H1 (cell line): Measurements from ENCODE around the gene THOP1. TPM values are rescaled to one million over a fixed set of nuclear protein-coding genes. Genes with fewer than 3 reads are reported as not detected.

Experiments used
- CTCF ChIA-PET: fragments of 300-600 bp; sonication (Branson Sonifier 250); formaldehyde crosslinking; loops from one replicate; lab custom pipeline; 2021; ENCODE audit not compliant: partially characterized antibody; lab: Charles Lee
- POLR2A ChIA-PET: fragments of 300-600 bp; sonication (Branson Sonifier 250); formaldehyde crosslinking; loops from one replicate; lab custom pipeline; 2021; ENCODE audit warnings: inconsistent platforms; ENCODE audit not compliant: partially characterized antibody; lab: Charles Lee
- DNase-seq, 2 experiments: peaks; one replicate each; pipeline versions ENCODE4 v3.0.0 to v3.0.0-alpha.2; 2010 to 2022; ENCODE audit warnings: low spot score in 2 of 2, low read depth in 1 of 2, mixed read lengths in 1 of 2
- FAIRE-seq: peaks from 2 replicates; lab custom pipeline; 2011; peaks lifted over from hg19 to GRCh38; lab: Jason Lieb, UNC
- H2AFZ ChIP-seq: 2 replicates; pipeline ENCODE4 v1.8.1; 2012; ENCODE audit warnings: low read length, inconsistent platforms
- H2AK5ac ChIP-seq: 2 replicates; pipeline ENCODE4 v1.6.1; 2013; ENCODE audit warnings: low read depth, low read length
- H2BK120ac ChIP-seq: replicated peaks from 2 replicates; pipeline ENCODE3; 2013; ENCODE audit warnings: low read depth, low read length, inconsistent platforms
- H2BK12ac ChIP-seq: 2 replicates; pipeline ENCODE4 v1.6.1; 2013; ENCODE audit warnings: low read depth, low read length
- H2BK15ac ChIP-seq: 2 replicates; pipeline ENCODE4 v1.6.1; 2013; ENCODE audit warnings: low read length
- H2BK20ac ChIP-seq: 2 replicates; pipeline ENCODE4 v1.6.1; 2013; ENCODE audit warnings: low read length
- H2BK5ac ChIP-seq: 2 replicates; pipeline ENCODE4 v1.6.1; 2013; ENCODE audit warnings: low read depth, low read length
- H3K14ac ChIP-seq: 2 replicates; pipeline ENCODE4 v1.6.1; 2013; ENCODE audit warnings: inconsistent platforms; ENCODE audit not compliant: insufficient read length
- H3K18ac ChIP-seq: 2 replicates; pipeline ENCODE4 v1.6.1; 2013; ENCODE audit warnings: low read length; ENCODE audit errors: extremely low read depth
- H3K23ac ChIP-seq: 2 replicates; pipeline ENCODE4 v1.6.1; 2013; ENCODE audit warnings: inconsistent platforms; ENCODE audit not compliant: insufficient read length
- H3K23me2 ChIP-seq: 2 replicates; pipeline ENCODE4 v1.6.1; 2013; ENCODE audit warnings: low read depth, low read length
- H3K27ac ChIP-seq: 2 replicates; pipeline ENCODE4 v1.6.1; 2011; ENCODE audit warnings: low read depth, low read length, inconsistent platforms
- H3K27me3 ChIP-seq, 4 experiments: replicated peaks in 1 of 4; 1 replicate in 1 of 4; 2 replicates in 3 of 4; pipeline versions ENCODE4 v1.6.1 to v1.8.1; 2011 to 2013; ENCODE audit warnings: low read length in 3 of 4, mild to moderate bottlenecking in 3 of 4, inconsistent platforms in 2 of 4, mixed read lengths in 2 of 4, moderate library complexity in 1 of 4; ENCODE audit not compliant: control insufficient read depth in 3 of 4, insufficient read depth in 3 of 4; ENCODE audit errors: extremely low read depth in 1 of 4
- H3K36me3 ChIP-seq, 4 experiments: 2 replicates each; pipeline versions ENCODE4 v1.6.1 to v1.8.1; 2011 to 2013; ENCODE audit warnings: mild to moderate bottlenecking in 4 of 4, low read length in 3 of 4, moderate library complexity in 2 of 4, control low read depth in 1 of 4, inconsistent platforms in 1 of 4; ENCODE audit not compliant: insufficient read depth in 4 of 4, control insufficient read depth in 2 of 4
- H3K4ac ChIP-seq: replicated peaks from 2 replicates; pipeline ENCODE3; 2013; ENCODE audit warnings: low read length, low read depth, mixed read lengths, inconsistent platforms; ENCODE audit not compliant: insufficient read length
- H3K4me1 ChIP-seq, 4 experiments: replicated peaks in 1 of 4; 1 replicate in 1 of 4; 2 replicates in 3 of 4; pipeline versions ENCODE4 v1.6.1 to v1.8.1; 2011 to 2013; ENCODE audit warnings: low read length in 3 of 4, inconsistent platforms in 2 of 4, mixed read lengths in 1 of 4; ENCODE audit not compliant: insufficient read depth in 4 of 4, control insufficient read depth in 3 of 4
- H3K4me2 ChIP-seq, 2 experiments: 2 replicates each; pipeline versions ENCODE4 v1.6.1 to v1.8.1; 2011 to 2013; ENCODE audit warnings: low read depth in 2 of 2, low read length in 2 of 2, control low read depth in 1 of 2, inconsistent platforms in 1 of 2, mild to moderate bottlenecking in 1 of 2; ENCODE audit not compliant: insufficient read depth in 1 of 2
- H3K4me3 ChIP-seq, 4 experiments: fragments of 200-600, 300-600 bp in 1 of 4; sonication (generic), shearing (Covaris generic), sonication (Bioruptor Twin) in 1 of 4; 2 replicates each; pipeline versions ENCODE4 v1.5.1 to v1.8.1; 2011 to 2016; ENCODE audit warnings: low read length in 4 of 4, low read depth in 3 of 4, control low read depth in 2 of 4, inconsistent platforms in 2 of 4, mild to moderate bottlenecking in 2 of 4, mixed read lengths in 1 of 4, moderate library complexity in 1 of 4; ENCODE audit not compliant: insufficient read depth in 2 of 4; ENCODE audit errors: extremely low read depth in 1 of 4
- H3K56ac ChIP-seq: replicated peaks from 2 replicates; pipeline ENCODE3; 2013; ENCODE audit warnings: low read depth, mild to moderate bottlenecking, mixed read lengths, low read length, inconsistent platforms; ENCODE audit not compliant: insufficient read length
- H3K79me1 ChIP-seq: 2 replicates; pipeline ENCODE4 v1.6.1; 2013; ENCODE audit warnings: low read depth, low read length, control low read depth
- H3K79me2 ChIP-seq, 2 experiments: 2 replicates each; pipeline versions ENCODE4 v1.6.1 to v1.8.1; 2012 to 2013; ENCODE audit warnings: low read length in 2 of 2, mild to moderate bottlenecking in 2 of 2, inconsistent platforms in 1 of 2; ENCODE audit not compliant: insufficient read depth in 2 of 2, control insufficient read depth in 1 of 2
- H3K9ac ChIP-seq, 4 experiments: replicated peaks in 1 of 4; 1 replicate in 1 of 4; 2 replicates in 3 of 4; pipeline versions ENCODE4 v1.6.1 to v1.8.1; 2011 to 2013; ENCODE audit warnings: low read depth in 3 of 4, low read length in 3 of 4, control low read depth in 2 of 4, mild to moderate bottlenecking in 2 of 4, moderate library complexity in 2 of 4, inconsistent platforms in 1 of 4; ENCODE audit errors: extremely low read depth in 1 of 4
- H3K9me3 ChIP-seq, 2 experiments: 2 replicates each; pipeline versions ENCODE4 v1.6.1 to v1.8.1; 2012 to 2013; ENCODE audit warnings: mild to moderate bottlenecking in 2 of 2, moderate library complexity in 2 of 2, control low read depth in 1 of 2, inconsistent platforms in 1 of 2, low read depth in 1 of 2, low read length in 1 of 2, mixed read lengths in 1 of 2; ENCODE audit not compliant: insufficient read depth in 2 of 2
- H4K20me1 ChIP-seq, 2 experiments: replicated peaks in 1 of 2; 2 replicates each; pipeline versions ENCODE3 to v1.8.1; 2011 to 2013; ENCODE audit warnings: inconsistent platforms in 2 of 2, low read length in 2 of 2, mild to moderate bottlenecking in 1 of 2; ENCODE audit not compliant: insufficient read depth in 2 of 2, control insufficient read depth in 1 of 2
- H4K5ac ChIP-seq: 2 replicates; pipeline ENCODE4 v1.6.1; 2013; ENCODE audit warnings: low read length, low read depth, mixed read lengths, inconsistent platforms; ENCODE audit not compliant: insufficient read length
- H4K8ac ChIP-seq: 2 replicates; pipeline ENCODE4 v1.8.0; 2013; ENCODE audit warnings: mild to moderate bottlenecking, moderate library complexity, low read length, inconsistent platforms; ENCODE audit not compliant: insufficient read depth; ENCODE audit errors: extremely low read depth
- H4K91ac ChIP-seq: replicated peaks from 2 replicates; pipeline ENCODE3; 2013; ENCODE audit warnings: low read length, mixed read lengths, inconsistent platforms; ENCODE audit not compliant: insufficient read length
- KDM5A ChIP-seq: fragments of 200-600 bp; IDR thresholded peaks from 2 replicates; pipeline ENCODE4 v1.7.1; 2012; ENCODE audit warnings: mild to moderate bottlenecking, low read length, inconsistent platforms, mixed read lengths
- WGBS, 2 experiments: shearing (Covaris generic) in 1 of 2; methylation state at CpG; one replicate each; pipeline versions ENCODE4 v1.1.6 to v1.1.7; 2013 to 2015; ENCODE audit warnings: low lambda C conversion rate in 2 of 2, mixed read lengths in 2 of 2, inconsistent platforms in 1 of 2, low coverage in 1 of 2, missing lambda C conversion rate in 1 of 2; ENCODE audit not compliant: insufficient replicate concordance in 2 of 2, insufficient coverage in 1 of 2, insufficient read length in 1 of 2; ENCODE audit errors: extremely low coverage in 1 of 2, missing lambda C conversion rate in 1 of 2; 5-methylcytosine and 5-hydroxymethylcytosine counted together
- polyA plus RNA-seq, 7 experiments: library from polyadenylated mRNA; depleted of rRNA in 3 of 7; stranded (reverse) in 5 of 7; unstranded in 2 of 7; fragments of >200 nt in 5 of 7; fragments of 200-250 nt in 2 of 7; gene quantifications; 1 replicate in 5 of 7; 2 replicates in 1 of 7; 4 replicates in 1 of 7; pipeline versions ENCODE4 v1.2.1 to v1.2.3, GENCODE V29; 2011 to 2013; ENCODE audit warnings: missing spikeins in 2 of 7, mixed read lengths in 2 of 7
- total RNA-seq: library from RNA; stranded (reverse); fragmentation: NEBNext Ultra II Directional; extraction: Animal tissue kit (Norgen Biotek cat#: 25700); gene quantifications from 2 replicates; pipeline ENCODE4 v1.2.1, GENCODE V29; 2021

The THOP1 gene
- total and polyA plus RNA-seq, 2 of the 8 experiments (the other 6 are each of a cell fraction or from before 2014, with no cell fraction given) = 136 to 159 TPM

- Histone ChIP-seq H2BK12ac (no peak overlapping the region), H2AFZ (no peak overlapping the region), H2AK5ac (no peak overlapping the region), H3K14ac (no peak overlapping the region), H3K4me3 (no peak overlapping the region), H2BK15ac (no peak overlapping the region), H3K27me3 (no peaks in the 10 kb centered on the region), H3K36me3 (peaks cover 22 to 76% (median 44%) of the 10 kb centered on the region in 4 experiments; a peak in 7 of 8 replicates), H2BK120ac (no peak overlapping the region), H3K9ac (no peak overlapping the region), H3K23ac (no peak overlapping the region), H3K79me2 (no peaks in the 10 kb centered on the region), H3K9me3 (no peaks in the 10 kb centered on the region), H3K56ac (no peak overlapping the region), H4K5ac (no peak overlapping the region), H3K79me1 (no peaks in the 10 kb centered on the region), H3K4me2 (no peak overlapping the region), H3K27ac (no peak overlapping the region), H4K8ac (no peak overlapping the region), H2BK20ac (no peak overlapping the region), H2BK5ac (no peak overlapping the region), H3K18ac (no peak overlapping the region), H4K20me1 (peaks cover 4 to 11% of the 10 kb centered on the region in 2 experiments), H3K4me1 (no peaks in the 10 kb centered on the region), H4K91ac (no peak overlapping the region), H3K23me2 (no peaks in the 10 kb centered on the region), H3K4ac (no peak overlapping the region)
- CTCF ChIA-PET = interaction anchor here (1.6 to 3.0 kb wide), 2 partner anchors 9 to 110 kb away, joined by 8 to 11 read pairs; no protein-coding TSS in a partner anchor
- 96% methylated on average over 16 of the region's 17 CpGs; no CpG with 5 or more reads in 1 of the 2 experiments for WGBS, 2 experiments
- no peak for FAIRE-seq
- no peak for DNase-seq
- POLR2A ChIA-PET = interaction anchor here (1.0 kb wide), 1 partner anchor 36 kb away, joined by 3 read pairs; no protein-coding TSS in a partner anchor
- TF ChIP-seq KDM5A = no peak
Measured at GRCh38 chr19:2758601-2759313, 26.5 kb upstream of the THOP1 start.
